ENCODE measurements around the gene MPPED2.

MPPED2 gene

GRCh38 chr11:30586251-30587144 is at the start of gene MPPED2:
TSS of gene MPPED2 (minus strand) at chr11:30586353. CDS start at chr11:30580373, 5,980 bp downstream.
- H3K4me3 ChIP-seq (ENCODE audit: low read depth, low read length), result peak within 1 kb of the TSS; percentile 46
- DNase-seq (ENCODE audit: low read depth), result no peak

- DNase-seq (ENCODE audit: low read depth), result no peak
- no peak overlapping the region for H3K4me3 ChIP-seq (ENCODE audit: low read depth, low read length)
Measured at GRCh38 chr11:30635401-30635989, 49.3 kb upstream of the MPPED2 start.

GRCh38 chr11:30631148-30631547 is 45.0 kb upstream of the MPPED2 start:
- no peak for DNase-seq (ENCODE audit: low read depth)
- no peak overlapping the region for H3K4me3 ChIP-seq (ENCODE audit: low read depth, low read length)

- no peak for DNase-seq (ENCODE audit: low read depth)
- no peak overlapping the region for H3K4me3 ChIP-seq (ENCODE audit: low read depth, low read length)
Measured at GRCh38 chr11:30619767-30620166, 33.6 kb upstream of the MPPED2 start.

- DNase-seq (ENCODE audit: low read depth), result no peak
- no peak overlapping the region for H3K4me3 ChIP-seq (ENCODE audit: low read depth, low read length)
Measured at GRCh38 chr11:30617762-30618161, 31.6 kb upstream of the MPPED2 start.

GRCh38 chr11:30610628-30611027 is 24.5 kb upstream of the MPPED2 start:
- no peak overlapping the region for H3K4me3 ChIP-seq (ENCODE audit: low read depth, low read length)
- no peak for DNase-seq (ENCODE audit: low read depth)

- no peak for DNase-seq (ENCODE audit: low read depth)
- no peak overlapping the region for H3K4me3 ChIP-seq (ENCODE audit: low read depth, low read length)
Measured at GRCh38 chr11:30608534-30608933, 22.4 kb upstream of the MPPED2 start.

GRCh38 chr11:30605036-30605605 is 19.0 kb upstream of the MPPED2 start:
- no peak overlapping the region for H3K4me3 ChIP-seq (ENCODE audit: low read depth, low read length)

GRCh38 chr11:30603357-30603756 is 17.2 kb upstream of the MPPED2 start:
- no peak overlapping the region for H3K4me3 ChIP-seq (ENCODE audit: low read depth, low read length)
- DNase-seq (ENCODE audit: low read depth), result no peak

More at GRCh38 chr11:30605036-30605605, 19.0 kb upstream of the MPPED2 start:
- no peak for DNase-seq (ENCODE audit: low read depth)

GRCh38 chr11:30596832-30597231 is 10.7 kb upstream of the MPPED2 start:
- H3K4me3 ChIP-seq (ENCODE audit: low read depth, low read length), result no peak overlapping the region
- no peak for DNase-seq (ENCODE audit: low read depth)

- H3K4me3 ChIP-seq (ENCODE audit: low read depth, low read length), result no peak overlapping the region
- no peak for DNase-seq (ENCODE audit: low read depth)
Measured at GRCh38 chr11:30595934-30596333, 9.8 kb upstream of the MPPED2 start.

- no peak overlapping the region for H3K4me3 ChIP-seq (ENCODE audit: low read depth, low read length)
- no peak for DNase-seq (ENCODE audit: low read depth)
Measured at GRCh38 chr11:30594646-30595411, 8.7 kb upstream of the MPPED2 start.

- no peak overlapping the region for H3K4me3 ChIP-seq (ENCODE audit: low read depth, low read length)
- DNase-seq (ENCODE audit: low read depth), result no peak
Measured at GRCh38 chr11:30587269-30587812, 1.2 kb upstream of the MPPED2 start.

GRCh38 chr11:30585892-30586250 is 282 bp downstream of the MPPED2 start:
- DNase-seq (ENCODE audit: low read depth), result no peak
- peak overlapping the region; percentile 46 for H3K4me3 ChIP-seq (ENCODE audit: low read depth, low read length)

- H3K4me3 ChIP-seq (ENCODE audit: low read depth, low read length), result peak overlapping the region; percentile 46
- DNase-seq (ENCODE audit: low read depth), result no peak
Measured at GRCh38 chr11:30585125-30585891, 845 bp downstream of the MPPED2 start.

- H3K4me3 ChIP-seq (ENCODE audit: low read depth, low read length), result no peak overlapping the region
- DNase-seq (ENCODE audit: low read depth), result no peak
Measured at GRCh38 chr11:30583476-30584280, 2.5 kb downstream of the MPPED2 start.

GRCh38 chr11:30582726-30583125 is 3.4 kb downstream of the MPPED2 start:
- H3K4me3 ChIP-seq (ENCODE audit: low read depth, low read length), result no peak overlapping the region

GRCh38 chr11:30581675-30582074 is 4.5 kb downstream of the MPPED2 start:
- no peak for DNase-seq (ENCODE audit: low read depth)
- H3K4me3 ChIP-seq (ENCODE audit: low read depth, low read length), result no peak overlapping the region

More at GRCh38 chr11:30582726-30583125, 3.4 kb downstream of the MPPED2 start:
- no peak for DNase-seq (ENCODE audit: low read depth)

All from skeletal muscle cell (primary cell).